GM12892 (cell line): ENCODE data around the gene PPIL1.

Experiments used
- DNase-seq: peaks from one replicate; pipeline ENCODE4 v3.0.0; 2011; ENCODE audit not compliant: insufficient read length
- FAIRE-seq: peaks from 2 replicates; lab custom pipeline; 2011; peaks lifted over from hg19 to GRCh38; lab: Jason Lieb, UNC
- POLR2A ChIP-seq: IDR thresholded peaks from 2 replicates; pipeline ENCODE4 v1.6.1; 2011; ENCODE audit warnings: low read depth, low read length, control low read depth
- POLR2AphosphoS5 ChIP-seq: IDR thresholded peaks from 2 replicates; pipeline ENCODE4 v1.6.1; 2011; ENCODE audit warnings: low read depth, low read length, control low read depth
- TAF1 ChIP-seq: IDR thresholded peaks from 2 replicates; pipeline ENCODE4 v1.6.1; 2011; ENCODE audit warnings: low read depth, mild to moderate bottlenecking, control low read depth, low read length, borderline replicate concordance

The PPIL1 gene

DNA sequence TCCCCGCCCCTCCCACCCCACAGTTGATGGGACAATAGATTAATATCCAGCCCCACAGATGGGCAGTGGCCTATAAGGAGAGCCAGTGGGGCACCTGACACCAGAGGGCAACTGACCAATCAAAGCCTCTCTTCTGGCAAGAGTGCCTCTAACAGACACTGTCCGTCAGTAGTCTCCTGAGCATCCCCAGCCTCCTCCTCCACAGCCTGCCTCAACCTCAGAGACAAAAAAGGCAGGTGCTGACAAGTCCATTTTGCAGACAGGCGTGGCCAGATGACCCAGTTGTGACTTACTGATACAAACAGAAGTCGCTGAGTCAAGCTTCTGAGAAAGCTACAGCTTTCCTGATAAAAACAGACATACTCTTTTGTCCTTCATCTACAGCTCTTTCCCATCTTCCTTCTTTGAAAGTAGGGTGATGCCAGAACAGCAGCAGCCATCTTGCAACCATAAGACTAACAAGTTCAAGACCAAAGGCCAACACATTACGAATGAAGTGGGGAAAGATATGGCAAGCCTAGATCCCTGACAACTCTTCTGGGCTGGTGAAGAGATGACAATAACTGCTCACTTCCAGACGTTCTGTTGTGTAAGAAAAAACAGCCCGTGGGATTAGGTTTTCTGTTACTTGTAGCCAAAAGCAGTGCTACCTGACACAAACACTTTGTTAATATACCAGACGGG lies 12.3 kb downstream of the PPIL1 start:
- TF ChIP-seq TAF1 (no peak), POLR2AphosphoS5 (no peak), POLR2A (no peak)
- FAIRE-seq (no peak), DNase-seq (no peak)

GRCh38 chr6:36860126-36860525 lies 14.5 kb downstream of the PPIL1 start:
- no peak for TF ChIP-seq POLR2A
- TF ChIP-seq TAF1 = no peak
- TF ChIP-seq POLR2AphosphoS5 = no peak
- FAIRE-seq (no peak), DNase-seq (no peak)

DNA sequence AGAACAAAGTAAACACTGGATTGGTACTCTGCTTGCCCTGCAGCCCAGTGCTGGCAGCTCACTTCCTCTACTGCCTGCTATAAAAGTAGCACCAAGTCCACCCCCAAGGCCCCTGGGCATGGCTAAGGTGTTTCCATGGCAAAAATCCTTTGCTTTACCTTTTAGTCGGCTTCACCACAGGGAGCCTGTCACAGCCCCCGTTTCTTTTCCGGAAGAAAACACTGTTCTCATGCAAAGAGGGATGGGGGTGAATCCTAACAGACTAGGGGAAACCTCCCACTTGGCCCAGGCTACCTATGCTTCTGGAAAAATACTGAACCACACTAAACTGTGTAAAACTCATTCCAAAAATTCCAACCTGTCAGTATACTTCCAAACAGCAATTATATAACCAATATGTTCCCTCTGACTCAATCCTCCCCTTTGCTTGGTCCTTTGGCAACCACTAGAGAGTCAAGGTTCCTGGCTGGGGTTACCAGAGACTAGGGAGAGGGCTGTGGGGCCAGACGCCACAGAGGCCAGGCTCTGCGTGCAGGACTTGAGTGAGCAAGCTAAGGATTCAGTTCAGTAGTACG lies 16.1 kb downstream of the PPIL1 start:
- DNase-seq (no peak), FAIRE-seq (no peak)
- TF ChIP-seq POLR2A (no peak), TAF1 (no peak), POLR2AphosphoS5 (no peak)

GRCh38 chr6:36857325-36857724 lies 17.3 kb downstream of the PPIL1 start:
- FAIRE-seq (no peak), DNase-seq (no peak)
- TF ChIP-seq POLR2A (no peak), POLR2AphosphoS5 (no peak), TAF1 (no peak)

DNA sequence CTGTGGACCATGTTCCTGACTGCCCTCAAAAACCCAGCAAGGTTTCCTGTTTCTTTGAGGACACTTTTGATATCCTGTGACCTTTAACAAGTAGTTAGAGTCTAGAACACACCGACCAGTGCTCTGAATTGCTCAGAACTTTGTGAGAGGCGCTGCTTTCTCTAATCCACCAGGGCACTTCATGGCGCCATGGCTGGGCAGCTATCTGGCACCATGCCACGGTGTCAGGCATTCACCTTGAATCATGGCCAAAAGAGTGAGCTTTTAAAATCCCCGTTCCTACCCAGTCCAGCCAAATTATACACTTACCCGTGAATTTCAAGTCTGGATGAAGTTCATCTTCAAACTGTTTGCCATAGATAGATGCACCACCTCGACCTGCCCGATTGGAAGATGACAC lies 18.3 kb downstream of the PPIL1 start:
- no peak for FAIRE-seq
- TF ChIP-seq TAF1 (no peak), POLR2AphosphoS5 (no peak), POLR2A (no peak)
- DNase-seq = no peak

DNA sequence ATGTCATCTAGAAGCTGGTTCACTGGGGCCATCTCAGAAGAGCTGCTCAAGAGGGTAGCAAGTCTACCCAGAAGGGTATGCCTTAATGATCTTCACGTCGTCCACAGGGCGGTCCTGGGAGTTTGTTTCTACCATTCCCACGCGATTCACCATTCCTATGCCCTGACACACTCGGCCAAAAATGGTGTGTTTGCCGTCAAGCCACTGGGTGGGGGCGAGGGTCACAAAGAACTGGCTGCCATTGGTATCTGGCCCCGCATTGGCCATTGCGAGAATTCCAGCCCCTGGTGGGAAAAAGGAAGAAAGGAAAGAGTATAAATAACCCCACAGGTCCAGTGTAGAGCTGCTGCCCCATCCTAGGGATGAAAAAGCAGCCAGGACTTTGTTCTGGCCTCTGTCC lies 18.9 kb downstream of the PPIL1 start:
- TF ChIP-seq POLR2A (no peak), TAF1 (no peak), POLR2AphosphoS5 (no peak)
- DNase-seq (no peak), FAIRE-seq (no peak)

DNA sequence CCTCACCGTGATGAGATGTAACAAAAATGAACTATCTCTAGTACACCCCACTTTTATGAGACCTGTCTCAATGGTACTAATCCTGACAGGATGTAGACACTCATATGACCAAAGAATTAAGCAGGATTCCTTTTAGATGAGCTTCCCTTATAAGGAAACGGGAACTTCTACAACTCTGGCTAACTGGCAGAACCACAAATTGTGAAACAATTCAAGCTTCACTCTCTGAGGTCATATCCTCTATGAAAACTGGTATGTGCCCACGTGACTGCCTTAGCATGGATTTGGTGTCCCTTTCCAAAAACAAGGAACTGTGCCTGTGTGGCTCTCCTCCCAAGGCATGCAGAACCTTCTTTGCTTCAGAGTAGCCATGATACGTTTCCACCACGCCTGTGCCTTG lies 21.3 kb downstream of the PPIL1 start:
- TF ChIP-seq POLR2AphosphoS5 (no peak), TAF1 (no peak), POLR2A (no peak)
- FAIRE-seq (no peak), DNase-seq (no peak)

- DNase-seq = no peak
- no peak for FAIRE-seq
- no peak for TF ChIP-seq POLR2A
- TF ChIP-seq TAF1 = no peak
- TF ChIP-seq POLR2AphosphoS5 = no peak
Measured at GRCh38 chr6:36852481-36853147, 22.0 kb downstream of the PPIL1 start.

DNA sequence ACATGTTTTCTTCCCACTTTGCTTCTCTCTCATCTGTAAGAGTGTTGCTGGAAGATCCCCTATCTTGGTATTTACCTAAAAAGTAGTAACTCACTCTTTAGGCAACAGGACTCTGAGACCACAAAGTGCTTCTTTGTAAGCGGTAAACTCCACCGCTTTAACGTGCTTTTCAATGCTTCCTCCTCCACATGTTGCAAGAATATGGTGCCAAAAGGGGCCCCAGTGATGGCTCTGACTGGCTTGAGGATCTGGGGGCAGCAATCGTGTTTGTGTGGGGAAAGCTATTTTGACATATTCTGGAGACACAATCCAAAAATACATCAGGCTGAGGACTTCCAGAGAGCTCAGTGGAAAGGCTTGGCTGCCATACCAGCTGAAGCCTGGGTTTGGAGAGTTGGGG lies 23.0 kb downstream of the PPIL1 start:
- no peak for FAIRE-seq

DNA sequence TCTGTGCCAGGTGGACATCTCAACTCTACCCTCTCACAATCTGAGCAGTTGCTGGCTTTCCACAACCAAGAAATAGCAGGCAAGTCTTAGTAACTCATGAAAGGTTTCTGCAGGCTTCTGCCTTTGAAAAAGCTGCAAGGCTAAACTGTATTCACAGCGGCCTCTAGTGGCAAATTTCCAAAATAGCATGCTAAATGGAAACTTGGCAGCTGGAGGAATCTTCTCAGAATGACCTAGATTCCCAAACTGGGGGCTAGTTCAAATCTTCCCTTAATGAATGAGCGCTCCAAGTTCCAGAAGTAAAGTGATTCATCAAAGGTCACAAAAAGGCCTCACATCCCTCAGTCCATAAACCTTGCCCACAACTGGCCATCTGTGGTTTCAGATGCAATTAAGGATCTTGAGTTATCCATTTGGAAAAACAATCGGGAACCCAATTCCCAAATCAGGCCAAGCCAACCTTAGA lies 23.4 kb downstream of the PPIL1 start:
- TF ChIP-seq POLR2A = no peak
- TF ChIP-seq POLR2AphosphoS5 = no peak
- TF ChIP-seq TAF1 = no peak
- FAIRE-seq = no peak
- no peak for DNase-seq

More for the DNA sequence above, 23.0 kb downstream of the PPIL1 start:
- DNase-seq = no peak
- TF ChIP-seq TAF1 = no peak
- TF ChIP-seq POLR2AphosphoS5 = no peak
- no peak for TF ChIP-seq POLR2A

DNA sequence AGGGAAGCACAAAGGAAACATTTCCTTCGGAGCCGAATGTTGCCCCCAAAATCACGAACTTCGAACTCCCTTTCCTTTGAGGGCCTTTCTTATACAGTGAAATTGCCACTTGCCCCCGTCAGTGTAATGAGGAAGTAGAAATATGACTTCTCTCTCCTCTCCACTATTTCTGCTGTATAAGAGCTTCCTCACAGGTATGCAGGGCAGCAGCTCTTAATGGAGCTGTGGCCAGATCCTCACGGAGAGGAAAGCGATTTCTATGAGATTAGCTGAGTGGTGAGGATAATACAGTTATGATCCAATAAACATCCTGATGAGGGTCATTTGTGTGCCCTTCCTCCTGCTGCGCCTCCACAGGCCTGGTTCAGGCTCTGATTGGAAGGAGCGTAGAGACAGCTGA lies 24.6 kb downstream of the PPIL1 start:
- TF ChIP-seq POLR2A (no peak), TAF1 (no peak), POLR2AphosphoS5 (no peak)
- DNase-seq (no peak), FAIRE-seq (no peak)

DNA sequence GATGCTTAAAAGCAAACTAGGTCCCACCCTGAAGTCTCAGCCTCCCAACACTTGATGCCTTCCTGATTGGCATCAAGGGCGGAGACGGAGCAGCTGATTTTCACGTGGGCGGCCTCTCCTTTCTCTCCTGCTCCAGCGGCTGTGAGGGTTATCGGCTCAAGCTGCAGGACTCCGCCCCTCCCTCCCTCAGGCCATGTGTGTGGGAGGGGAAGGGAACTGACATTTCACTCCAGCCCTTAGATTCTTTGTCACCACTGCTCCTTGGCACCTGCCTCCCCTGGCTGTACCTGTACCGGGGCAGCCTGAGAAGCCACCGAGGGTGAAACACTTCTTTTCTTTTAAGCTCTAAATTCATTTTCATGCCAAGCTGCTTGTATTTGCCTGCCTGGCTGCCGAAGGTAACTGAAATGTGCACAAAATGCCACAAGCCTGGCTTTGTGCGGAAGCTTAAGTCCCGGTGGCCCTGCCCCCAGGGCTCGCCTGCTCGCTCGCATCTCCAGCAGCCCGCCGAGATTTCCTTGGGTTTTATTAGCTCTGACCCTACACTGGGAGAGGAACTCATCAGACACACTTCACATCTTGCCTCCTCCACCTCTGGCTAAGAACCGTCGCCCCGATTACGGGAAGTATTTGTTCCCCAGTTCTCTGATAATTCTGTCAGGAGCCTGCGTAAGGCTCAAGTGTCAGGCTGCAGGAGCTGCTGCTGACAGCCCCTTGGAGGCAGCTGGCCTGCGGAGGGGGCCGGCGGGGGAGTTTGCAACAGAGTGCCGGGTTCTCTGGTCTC lies 25.8 kb downstream of the PPIL1 start:
- TF ChIP-seq TAF1 (no peak), POLR2AphosphoS5 (no peak), POLR2A (no peak)
- DNase-seq (no peak), FAIRE-seq (no peak)
